Keratinocyte (primary cell): ENCODE data around the gene TMOD1. TPM values are rescaled to one million over a fixed set of nuclear protein-coding genes. Genes with fewer than 3 reads are reported as not detected.

ENCODE experiments used
- DNase-seq: peaks from one replicate; pipeline ENCODE4 v3.0.0-alpha.2; 2011; ENCODE audit warnings: low read depth, missing footprints, low spot score
- FAIRE-seq: peaks from 2 replicates; lab custom pipeline; 2011; peaks lifted over from hg19 to GRCh38; lab: Jason Lieb, UNC
- H2AFZ ChIP-seq: 2 replicates; pipeline ENCODE4 v1.6.0; 2012; ENCODE audit warnings: low read length, control low read depth, inconsistent platforms; ENCODE audit not compliant: control insufficient read depth
- H3K27ac ChIP-seq: 2 replicates; pipeline ENCODE4 v1.5.1; 2011; ENCODE audit warnings: low read length; ENCODE audit not compliant: control insufficient read depth, insufficient read depth
- H3K27me3 ChIP-seq: 3 replicates; pipeline ENCODE4 v1.6.0; 2011; ENCODE audit warnings: low read length; ENCODE audit not compliant: control insufficient read depth, insufficient read depth; ENCODE audit errors: extremely low read depth
- H3K36me3 ChIP-seq, 2 experiments: 2 replicates in 1 of 2; 3 replicates in 1 of 2; pipeline ENCODE4 v1.5.1; 2011; ENCODE audit warnings: low read length in 2 of 2, mild to moderate bottlenecking in 1 of 2; ENCODE audit not compliant: control insufficient read depth in 2 of 2, insufficient read depth in 2 of 2; ENCODE audit errors: extremely low read depth in 1 of 2
- H3K4me1 ChIP-seq: 3 replicates; pipeline ENCODE4 v1.5.1; 2011; ENCODE audit warnings: low read length; ENCODE audit not compliant: control insufficient read depth, insufficient read depth; ENCODE audit errors: extremely low read depth
- H3K4me2 ChIP-seq: 3 replicates; pipeline ENCODE4 v1.6.0; 2011; ENCODE audit warnings: low read depth, low read length; ENCODE audit not compliant: control insufficient read depth, insufficient read depth; ENCODE audit errors: extremely low read depth
- H3K4me3 ChIP-seq, 3 experiments: fragments of 200-600 bp in 1 of 3; sonication (generic) in 1 of 3; 2 replicates in 2 of 3; 3 replicates in 1 of 3; pipeline ENCODE4 v1.5.1; 2011 to 2016; ENCODE audit warnings: low read length in 3 of 3, mild to moderate bottlenecking in 3 of 3, control low read depth in 2 of 3, inconsistent platforms in 1 of 3, low read depth in 1 of 3, mixed read lengths in 1 of 3, mixed run types in 1 of 3, moderate library complexity in 1 of 3; ENCODE audit not compliant: control insufficient read depth in 2 of 3, insufficient read depth in 2 of 3; ENCODE audit errors: extremely low read depth in 1 of 3
- H3K79me2 ChIP-seq: 2 replicates; pipeline ENCODE4 v1.6.0; 2012; ENCODE audit warnings: low read length; ENCODE audit not compliant: control insufficient read depth, insufficient read depth
- H3K9ac ChIP-seq: 3 replicates; pipeline ENCODE4 v1.6.0; 2011; ENCODE audit warnings: low read length; ENCODE audit not compliant: control insufficient read depth, insufficient read depth; ENCODE audit errors: extremely low read depth
- H3K9me1 ChIP-seq: 3 replicates; pipeline ENCODE4 v1.6.0; 2011; ENCODE audit warnings: low read length; ENCODE audit not compliant: control insufficient read depth, insufficient read depth; ENCODE audit errors: extremely low read depth
- H3K9me3 ChIP-seq: 2 replicates; pipeline ENCODE4 v1.5.1; 2012; ENCODE audit warnings: low read depth, low read length; ENCODE audit not compliant: control insufficient read depth
- H4K20me1 ChIP-seq: 3 replicates; pipeline ENCODE4 v1.6.0; 2011; ENCODE audit warnings: low read length; ENCODE audit not compliant: control insufficient read depth, insufficient read depth; ENCODE audit errors: extremely low read depth
- EZH2 ChIP-seq: IDR thresholded peaks from one replicate; pipeline ENCODE4 v1.6.1; 2012; ENCODE audit warnings: inconsistent platforms, mild to moderate bottlenecking, low read length, moderate library complexity
- dilution Hi-C: fragments of 300-500 bp; cut with MboI; formaldehyde crosslinking; loops from one replicate; pipeline ENCODE4 v1.7.0; 2020; ENCODE audit warnings: low sequenced_read_pairs; ENCODE audit not compliant: extremely low pct_ligation_motif_present
- polyA plus RNA-seq, 5 experiments: library from polyadenylated mRNA; depleted of rRNA in 3 of 5; stranded (reverse) in 3 of 5; stranded (forward) in 1 of 5; unstranded in 1 of 5; fragments of >200 nt; gene quantifications; 1 replicate in 1 of 5; 2 replicates in 3 of 5; 3 replicates in 1 of 5; pipeline versions ENCODE4 v1.2.1 to v1.2.3, GENCODE V29; 2011 to 2012; ENCODE audit warnings: missing spikeins in 2 of 5, low read depth in 1 of 5, low replicate concordance in 1 of 5
- TF ChIP-seq, protein P1 (sequence below), 3 experiments: IDR thresholded peaks in 1 of 3; conservative IDR thresholded peaks in 1 of 3; optimal IDR thresholded peaks in 1 of 3; 2 replicates in 2 of 3; 3 replicates in 1 of 3; pipeline versions ENCODE3 to v1.5.1; 2011; ENCODE audit warnings: low read length in 3 of 3, mild to moderate bottlenecking in 3 of 3, moderate library complexity in 2 of 3, control low read depth in 1 of 3, inconsistent platforms in 1 of 3; ENCODE audit not compliant: insufficient read depth in 2 of 3; ENCODE audit errors: extremely low read depth in 1 of 3

TMOD1 gene
- polyA plus RNA-seq, 1 donor (not counting 4 experiments of a cell fraction or from before 2014, with no cell fraction given), result not detected

DNA sequence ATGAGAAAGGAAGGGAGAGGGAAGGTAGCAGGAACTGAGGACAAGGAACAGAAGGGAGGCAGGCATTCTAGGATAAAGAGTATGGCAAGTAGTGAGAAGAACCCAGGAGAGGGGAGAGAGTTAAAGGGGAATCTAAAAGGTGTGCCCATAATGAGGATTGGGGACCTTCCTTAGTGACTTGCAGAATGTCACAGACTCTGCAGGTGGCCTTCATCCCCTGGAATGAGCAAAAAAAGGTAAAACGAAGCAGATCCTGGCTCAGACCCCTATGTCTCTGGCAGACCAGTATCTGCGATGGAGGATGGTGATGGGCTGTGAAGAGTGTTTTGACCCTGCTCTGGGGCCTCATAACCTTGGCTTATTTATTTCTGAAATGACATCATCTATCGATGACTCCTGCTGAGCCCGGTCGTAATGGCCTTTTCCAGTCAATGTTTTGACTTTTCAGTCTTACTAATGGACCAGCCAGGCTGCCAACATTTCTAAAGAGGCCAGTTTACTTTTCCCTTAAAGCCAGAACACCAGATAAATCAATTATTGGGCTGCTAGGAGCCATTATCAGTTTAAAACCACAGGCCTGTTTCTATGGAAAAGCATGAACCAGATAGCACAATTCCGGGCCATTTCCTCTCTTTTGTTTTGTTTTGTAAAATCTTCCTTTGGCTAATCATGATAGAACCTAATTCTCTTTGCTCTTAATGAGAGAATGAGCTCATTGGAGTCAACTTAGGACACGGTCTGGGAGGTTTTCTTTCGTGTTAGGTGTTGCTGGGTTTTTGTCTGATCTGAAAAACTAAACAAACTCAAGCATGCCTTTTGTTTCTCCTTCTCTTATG, 3.1 kb downstream of the TMOD1 start:
- TF ChIP-seq, protein P1, sequence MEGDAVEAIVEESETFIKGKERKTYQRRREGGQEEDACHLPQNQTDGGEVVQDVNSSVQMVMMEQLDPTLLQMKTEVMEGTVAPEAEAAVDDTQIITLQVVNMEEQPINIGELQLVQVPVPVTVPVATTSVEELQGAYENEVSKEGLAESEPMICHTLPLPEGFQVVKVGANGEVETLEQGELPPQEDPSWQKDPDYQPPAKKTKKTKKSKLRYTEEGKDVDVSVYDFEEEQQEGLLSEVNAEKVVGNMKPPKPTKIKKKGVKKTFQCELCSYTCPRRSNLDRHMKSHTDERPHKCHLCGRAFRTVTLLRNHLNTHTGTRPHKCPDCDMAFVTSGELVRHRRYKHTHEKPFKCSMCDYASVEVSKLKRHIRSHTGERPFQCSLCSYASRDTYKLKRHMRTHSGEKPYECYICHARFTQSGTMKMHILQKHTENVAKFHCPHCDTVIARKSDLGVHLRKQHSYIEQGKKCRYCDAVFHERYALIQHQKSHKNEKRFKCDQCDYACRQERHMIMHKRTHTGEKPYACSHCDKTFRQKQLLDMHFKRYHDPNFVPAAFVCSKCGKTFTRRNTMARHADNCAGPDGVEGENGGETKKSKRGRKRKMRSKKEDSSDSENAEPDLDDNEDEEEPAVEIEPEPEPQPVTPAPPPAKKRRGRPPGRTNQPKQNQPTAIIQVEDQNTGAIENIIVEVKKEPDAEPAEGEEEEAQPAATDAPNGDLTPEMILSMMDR (optimal IDR thresholded peaks at IDR 0.05 in 1 of 3, IDR thresholded peaks at IDR 0.05 in 1 of 3, conservative IDR thresholded peaks at IDR 0.05 in 1 of 3; ENCODE audit: extremely low read depth in 1 of 3, insufficient read depth in 2 of 3, low read length in 3 of 3), result no peak
- no peak for TF ChIP-seq EZH2
- H3K4me3 ChIP-seq, result no peak overlapping the region
- dilution Hi-C loops, result no loop called here
- peaks cover 65% of the 10 kb centered on the region for H3K27me3 ChIP-seq
- no peaks in the 10 kb centered on the region for H3K4me1 ChIP-seq
- no peaks in the 10 kb centered on the region for H3K9me1 ChIP-seq
- no peaks in the 10 kb centered on the region for H3K9me3 ChIP-seq
- FAIRE-seq (no peak), DNase-seq (no peak)
- H2AFZ ChIP-seq, result no peak overlapping the region
- peaks cover 3% of the 10 kb centered on the region for H4K20me1 ChIP-seq
- no peak overlapping the region for H3K4me2 ChIP-seq
- H3K9ac ChIP-seq, result no peak overlapping the region
- H3K36me3 ChIP-seq, result no peaks in the 10 kb centered on the region
- H3K79me2 ChIP-seq, result no peaks in the 10 kb centered on the region
- no peak overlapping the region for H3K27ac ChIP-seq

DNA sequence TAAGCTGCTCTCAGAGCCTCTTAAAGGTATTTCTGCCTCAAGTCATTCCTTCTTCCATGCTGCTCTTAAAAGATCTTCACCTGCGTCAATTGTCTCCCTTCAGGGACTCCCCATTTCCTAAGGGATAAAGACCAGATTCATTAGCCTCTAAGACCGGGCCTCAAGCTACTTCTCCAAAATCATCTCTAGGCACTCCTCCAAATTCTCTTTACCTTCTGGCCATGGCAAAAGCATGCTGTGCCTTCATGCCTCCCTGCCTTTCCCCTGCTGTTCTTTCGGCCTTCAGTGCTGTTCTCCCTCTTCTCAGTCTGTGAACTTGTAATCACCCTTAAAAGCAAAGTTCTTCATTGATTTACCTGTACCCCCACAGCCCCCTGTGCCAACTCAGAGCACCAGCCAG, 4.4 kb downstream of the TMOD1 start:
- Histone ChIP-seq H3K9me3 (no peaks in the 10 kb centered on the region), H3K4me2 (no peak overlapping the region), H2AFZ (no peak overlapping the region), H3K9me1 (no peaks in the 10 kb centered on the region), H3K4me3 (no peak overlapping the region), H4K20me1 (peaks cover 3% of the 10 kb centered on the region), H3K9ac (no peak overlapping the region), H3K4me1 (no peaks in the 10 kb centered on the region), H3K27ac (no peak overlapping the region), H3K36me3 (no peaks in the 10 kb centered on the region), H3K27me3 (peaks cover 58% of the 10 kb centered on the region), H3K79me2 (no peaks in the 10 kb centered on the region)
- dilution Hi-C loops, result no loop called here
- FAIRE-seq (no peak), DNase-seq (no peak)
- TF ChIP-seq, protein P1 (optimal IDR thresholded peaks at IDR 0.05 in 1 of 3, IDR thresholded peaks at IDR 0.05 in 1 of 3, conservative IDR thresholded peaks at IDR 0.05 in 1 of 3; ENCODE audit: extremely low read depth in 1 of 3, insufficient read depth in 2 of 3, low read length in 3 of 3), result no peak
- TF ChIP-seq EZH2, result no peak
